Measurements from ENCODE around the gene DNAL4.

DNAL4 gene

GRCh38 chr22:38840129-38840528 lies 46.2 kb upstream of the DNAL4 start:
- no peak overlapping the region for H3K4me3 ChIP-seq (ENCODE audit: low read depth, low read length)
- H3K27ac ChIP-seq, result no peak overlapping the region
- TF ChIP-seq CTCF (IDR thresholded peaks at IDR 0.05; ENCODE audit: low read depth, low read length), result no peak
- H3K9me3 ChIP-seq (ENCODE audit: severe bottlenecking), result no peaks in the 10 kb centered on the region
- H3K27me3 ChIP-seq (ENCODE audit: insufficient read depth, low read depth, severe bottlenecking), result no peaks in the 10 kb centered on the region
- H3K36me3 ChIP-seq, result no peaks in the 10 kb centered on the region; the same call in 1 of the 2 replicates
- DNase-seq, result no peak

GRCh38 chr22:38839686-38840085 lies 45.7 kb upstream of the DNAL4 start:
- DNase-seq, result no peak
- H3K27ac ChIP-seq, result no peak overlapping the region
- no peaks in the 10 kb centered on the region for H3K27me3 ChIP-seq (ENCODE audit: insufficient read depth, low read depth, severe bottlenecking)
- H3K36me3 ChIP-seq, result no peaks in the 10 kb centered on the region; the same call in 1 of the 2 replicates
- no peak overlapping the region for H3K4me3 ChIP-seq (ENCODE audit: low read depth, low read length)
- H3K9me3 ChIP-seq (ENCODE audit: severe bottlenecking), result no peaks in the 10 kb centered on the region
- no peak for TF ChIP-seq CTCF (IDR thresholded peaks at IDR 0.05; ENCODE audit: low read depth, low read length)

- no peaks in the 10 kb centered on the region for H3K9me3 ChIP-seq (ENCODE audit: severe bottlenecking)
- no peaks in the 10 kb centered on the region for H3K27me3 ChIP-seq (ENCODE audit: insufficient read depth, low read depth, severe bottlenecking)
- no peak for DNase-seq
- H3K27ac ChIP-seq, result no peak overlapping the region
- H3K36me3 ChIP-seq, result no peaks in the 10 kb centered on the region; the same call in 1 of the 2 replicates
- no peak for TF ChIP-seq CTCF (IDR thresholded peaks at IDR 0.05; ENCODE audit: low read depth, low read length)
- no peak overlapping the region for H3K4me3 ChIP-seq (ENCODE audit: low read depth, low read length)
Observed at GRCh38 chr22:38837414-38837928, 43.5 kb upstream of the DNAL4 start.

GRCh38 chr22:38835888-38836301 lies 42.0 kb upstream of the DNAL4 start:
- no peak for DNase-seq
- Histone ChIP-seq H3K27ac (no peak overlapping the region), H3K9me3 (ENCODE audit: severe bottlenecking) (no peaks in the 10 kb centered on the region), H3K4me3 (ENCODE audit: low read depth, low read length) (no peak overlapping the region), H3K36me3 (no peaks in the 10 kb centered on the region; the same call in 1 of the 2 replicates), H3K27me3 (ENCODE audit: insufficient read depth, low read depth, severe bottlenecking) (no peaks in the 10 kb centered on the region)
- TF ChIP-seq CTCF (IDR thresholded peaks at IDR 0.05; ENCODE audit: low read depth, low read length), result no peak

- Histone ChIP-seq H3K27ac (no peak overlapping the region), H3K36me3 (no peaks in the 10 kb centered on the region; the same call in 1 of the 2 replicates), H3K4me3 (ENCODE audit: low read depth, low read length) (no peak overlapping the region), H3K9me3 (ENCODE audit: severe bottlenecking) (no peaks in the 10 kb centered on the region), H3K27me3 (ENCODE audit: insufficient read depth, low read depth, severe bottlenecking) (no peaks in the 10 kb centered on the region)
- no peak for TF ChIP-seq CTCF (IDR thresholded peaks at IDR 0.05; ENCODE audit: low read depth, low read length)
- no peak for DNase-seq
Observed at GRCh38 chr22:38834991-38835390, 41.0 kb upstream of the DNAL4 start.

All from WERI-Rb-1 (cell line).